Nephron progenitor cell (in vitro differentiated cells): ENCODE measurements around the gene USP36.

Experiments
- DNase-seq: peaks from one replicate; pipeline ENCODE4 v3.0.0; 2021
- H3K27ac Mint-ChIP-seq: 2 replicates; pipeline ENCODE4 v1.8.0; 2021; ENCODE audit warnings: mild to moderate bottlenecking, moderate library complexity, mixed read lengths
- H3K27me3 Mint-ChIP-seq: 2 replicates; pipeline ENCODE4 v1.8.0; 2021; ENCODE audit warnings: mild to moderate bottlenecking, low read depth, mixed read lengths; ENCODE audit not compliant: poor library complexity
- H3K36me3 Mint-ChIP-seq: 2 replicates; pipeline ENCODE4 v1.8.0; 2021; ENCODE audit warnings: low read depth, mixed read lengths
- H3K4me1 Mint-ChIP-seq: 2 replicates; pipeline ENCODE4 v1.8.0; 2021; ENCODE audit warnings: mixed read lengths
- H3K4me3 Mint-ChIP-seq: 2 replicates; pipeline ENCODE4 v1.8.0; 2021; ENCODE audit warnings: mild to moderate bottlenecking, moderate library complexity, mixed read lengths
- H3K9me3 Mint-ChIP-seq: 2 replicates; pipeline ENCODE4 v1.8.0; 2021; ENCODE audit warnings: mild to moderate bottlenecking, moderate library complexity, mixed read lengths
- TF ChIP-seq, protein P1 (sequence below): fragments of 200-600 bp; sonication (generic); IDR thresholded peaks from 2 replicates; pipeline ENCODE4 v1.5.0; 2021; ENCODE audit warnings: antibody characterized with exemption

USP36 gene

DNA sequence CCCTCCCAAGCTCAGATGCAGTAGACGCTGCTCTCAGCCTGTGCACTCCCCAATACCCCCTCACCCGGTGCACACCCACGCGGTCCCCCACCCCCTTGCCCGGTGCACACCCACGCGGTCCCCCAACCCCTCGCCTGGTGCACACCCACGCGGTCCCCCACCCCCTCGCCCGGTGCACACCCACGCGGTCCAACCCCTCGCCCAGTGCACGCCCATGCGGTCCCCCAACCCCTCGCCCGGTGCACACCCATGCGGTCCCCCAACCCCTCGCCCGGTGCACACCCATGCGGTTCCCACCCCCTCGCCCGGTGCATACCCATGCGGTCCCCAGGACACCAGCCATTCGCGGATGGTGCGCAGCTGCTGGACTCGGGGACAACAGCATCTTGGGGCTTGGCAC is 38.6 kb downstream of the USP36 start:
- Mint-ChIP-seq H3K27me3 (peaks cover 2% of the 10 kb centered on the region), H3K4me1 (no peaks in the 10 kb centered on the region), H3K36me3 (peaks cover 66% of the 10 kb centered on the region), H3K4me3 (no peak overlapping the region), H3K27ac (no peak overlapping the region), H3K9me3 (no peaks in the 10 kb centered on the region)
- TF ChIP-seq, protein P1, sequence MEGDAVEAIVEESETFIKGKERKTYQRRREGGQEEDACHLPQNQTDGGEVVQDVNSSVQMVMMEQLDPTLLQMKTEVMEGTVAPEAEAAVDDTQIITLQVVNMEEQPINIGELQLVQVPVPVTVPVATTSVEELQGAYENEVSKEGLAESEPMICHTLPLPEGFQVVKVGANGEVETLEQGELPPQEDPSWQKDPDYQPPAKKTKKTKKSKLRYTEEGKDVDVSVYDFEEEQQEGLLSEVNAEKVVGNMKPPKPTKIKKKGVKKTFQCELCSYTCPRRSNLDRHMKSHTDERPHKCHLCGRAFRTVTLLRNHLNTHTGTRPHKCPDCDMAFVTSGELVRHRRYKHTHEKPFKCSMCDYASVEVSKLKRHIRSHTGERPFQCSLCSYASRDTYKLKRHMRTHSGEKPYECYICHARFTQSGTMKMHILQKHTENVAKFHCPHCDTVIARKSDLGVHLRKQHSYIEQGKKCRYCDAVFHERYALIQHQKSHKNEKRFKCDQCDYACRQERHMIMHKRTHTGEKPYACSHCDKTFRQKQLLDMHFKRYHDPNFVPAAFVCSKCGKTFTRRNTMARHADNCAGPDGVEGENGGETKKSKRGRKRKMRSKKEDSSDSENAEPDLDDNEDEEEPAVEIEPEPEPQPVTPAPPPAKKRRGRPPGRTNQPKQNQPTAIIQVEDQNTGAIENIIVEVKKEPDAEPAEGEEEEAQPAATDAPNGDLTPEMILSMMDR, result no peak
- DNase-seq, result no peak

DNA sequence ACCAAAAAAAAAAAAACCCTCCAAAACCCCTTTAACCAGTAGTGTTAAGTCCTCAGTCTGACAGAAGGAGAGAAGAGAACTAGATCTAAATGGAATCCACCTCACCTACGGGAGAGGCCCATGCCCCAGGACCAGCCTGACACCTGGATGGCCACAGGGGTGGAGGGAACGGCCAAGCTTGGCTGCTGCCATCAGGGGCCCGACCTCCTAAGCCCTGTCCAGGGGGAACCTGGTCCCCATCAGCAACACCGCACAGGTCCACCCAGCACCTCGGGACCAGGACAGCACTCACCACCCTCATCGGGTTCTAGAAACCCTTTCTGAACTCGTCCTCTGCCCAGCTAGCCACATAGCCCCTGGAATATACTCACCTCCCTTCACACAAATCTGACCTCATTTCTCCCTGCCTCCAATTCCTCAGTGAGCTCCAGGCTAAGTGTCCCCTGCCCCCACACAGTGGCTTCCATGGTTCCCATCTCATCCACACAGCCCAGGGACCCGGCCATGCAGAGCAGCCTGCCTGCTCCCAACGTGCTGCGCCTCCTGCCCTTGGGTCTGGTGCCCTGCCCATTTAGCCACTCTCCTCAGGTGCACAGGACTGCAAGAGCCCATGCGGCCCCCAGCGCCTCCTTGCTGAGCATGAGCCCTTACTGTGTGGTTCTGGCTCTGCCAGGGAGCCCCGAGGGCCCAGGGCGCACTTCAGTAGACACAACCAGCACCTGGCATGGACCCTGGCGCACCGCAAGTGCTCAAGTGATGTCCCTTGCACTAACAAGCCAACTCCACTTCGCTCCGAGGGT is 40.3 kb downstream of the USP36 start:
- no peak overlapping the region for H3K4me3 Mint-ChIP-seq
- H3K9me3 Mint-ChIP-seq, result no peaks in the 10 kb centered on the region
- peaks cover 66% of the 10 kb centered on the region for H3K36me3 Mint-ChIP-seq
- peaks cover 2% of the 10 kb centered on the region for H3K27me3 Mint-ChIP-seq
- TF ChIP-seq, protein P1, result no peak
- peak overlapping the region; percentile 53 for H3K27ac Mint-ChIP-seq
- H3K4me1 Mint-ChIP-seq, result no peaks in the 10 kb centered on the region
- DNase-seq, result no peak

DNA sequence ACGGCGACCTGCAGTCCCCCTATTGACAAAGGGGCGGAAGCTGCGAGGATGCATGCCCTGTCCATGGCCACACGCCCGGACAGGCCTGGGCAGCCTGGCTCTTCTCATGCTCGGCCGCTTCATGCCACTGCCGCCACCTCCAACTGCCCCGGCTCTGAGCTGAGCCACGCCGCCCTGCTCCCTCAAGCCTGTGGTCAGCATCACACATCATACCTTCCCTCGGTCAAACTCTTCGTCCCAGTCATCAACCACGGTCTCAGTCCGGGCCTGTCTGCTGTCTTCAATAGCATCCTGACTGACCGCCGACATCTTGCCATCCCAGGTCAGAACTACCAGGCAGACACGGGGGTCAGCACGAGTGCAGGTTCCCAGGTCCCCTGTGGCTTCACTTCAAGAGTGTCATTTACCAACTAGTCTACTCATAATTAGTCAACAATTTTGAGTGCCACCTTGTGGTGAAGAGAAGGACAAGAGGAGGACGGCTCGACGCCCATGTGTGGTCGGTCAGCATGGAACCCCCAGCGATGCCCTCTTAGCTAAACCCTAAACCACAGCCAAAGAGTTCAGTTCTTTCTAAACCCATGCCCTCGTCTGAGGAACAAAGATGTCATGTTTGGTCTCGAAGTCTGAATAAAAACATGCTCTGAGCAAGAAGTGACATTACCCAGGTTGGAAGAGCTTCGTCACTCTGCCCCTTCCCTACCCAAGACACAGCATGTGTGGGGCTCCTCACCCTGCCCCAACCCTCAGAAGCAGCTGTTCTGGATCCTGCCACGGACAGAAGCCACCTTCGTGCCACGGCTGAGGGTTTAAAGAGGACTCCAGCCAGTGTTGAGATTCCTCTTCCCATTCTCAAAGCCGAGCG is 41.7 kb downstream of the USP36 start:
- DNase-seq, result no peak
- Mint-ChIP-seq H3K4me1 (no peaks in the 10 kb centered on the region), H3K27me3 (peaks cover 2% of the 10 kb centered on the region), H3K9me3 (no peaks in the 10 kb centered on the region), H3K36me3 (peaks cover 69% of the 10 kb centered on the region), H3K27ac (peak overlapping the region; percentile 87), H3K4me3 (no peak overlapping the region)
- TF ChIP-seq, protein P1, result no peak

- Mint-ChIP-seq H3K27ac (no peak overlapping the region), H3K9me3 (no peaks in the 10 kb centered on the region), H3K27me3 (peaks cover 2% of the 10 kb centered on the region), H3K36me3 (peaks cover 66% of the 10 kb centered on the region), H3K4me1 (no peaks in the 10 kb centered on the region), H3K4me3 (no peak overlapping the region)
- TF ChIP-seq, protein P1, result no peak
- no peak for DNase-seq
Observed at GRCh38 chr17:78797691-78798585, 42.7 kb downstream of the USP36 start.

DNA sequence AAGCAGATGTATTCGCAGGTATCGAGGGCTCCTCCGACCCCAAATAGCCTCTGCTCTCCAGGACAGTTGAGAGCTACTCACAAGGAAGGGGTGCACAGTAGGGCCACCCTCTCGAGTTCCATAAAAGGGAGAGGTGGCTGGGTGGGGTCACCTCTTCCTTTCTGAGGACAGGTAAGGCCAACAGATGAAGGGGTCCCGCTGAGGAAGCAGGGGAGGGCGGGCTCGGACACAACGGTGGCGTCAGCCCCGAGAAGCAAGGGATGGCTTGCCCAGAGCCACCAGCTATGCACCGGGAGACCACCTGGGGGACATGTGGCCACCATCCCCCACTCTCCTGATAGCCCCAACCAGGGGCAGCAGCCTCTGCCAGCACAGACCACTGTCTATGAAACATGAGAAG is 43.4 kb downstream of the USP36 start:
- no peak overlapping the region for H3K4me3 Mint-ChIP-seq
- H3K27ac Mint-ChIP-seq, result no peak overlapping the region
- peaks cover 3% of the 10 kb centered on the region for H3K4me1 Mint-ChIP-seq
- no peak for DNase-seq
- no peaks in the 10 kb centered on the region for H3K9me3 Mint-ChIP-seq
- TF ChIP-seq, protein P1, result no peak
- H3K36me3 Mint-ChIP-seq, result peaks cover 62% of the 10 kb centered on the region
- H3K27me3 Mint-ChIP-seq, result peaks cover 2% of the 10 kb centered on the region
